ENCODE results near the gene RC3H1. TPM values are rescaled to one million over a fixed set of nuclear protein-coding genes. Genes with fewer than 3 reads are reported as not detected.
"Not testable (repeated sequence)": the region's sequence is repeated elsewhere in the genome, so short reads cannot be mapped to it uniquely, and the experiment has no call there.

Gene RC3H1, protein sequence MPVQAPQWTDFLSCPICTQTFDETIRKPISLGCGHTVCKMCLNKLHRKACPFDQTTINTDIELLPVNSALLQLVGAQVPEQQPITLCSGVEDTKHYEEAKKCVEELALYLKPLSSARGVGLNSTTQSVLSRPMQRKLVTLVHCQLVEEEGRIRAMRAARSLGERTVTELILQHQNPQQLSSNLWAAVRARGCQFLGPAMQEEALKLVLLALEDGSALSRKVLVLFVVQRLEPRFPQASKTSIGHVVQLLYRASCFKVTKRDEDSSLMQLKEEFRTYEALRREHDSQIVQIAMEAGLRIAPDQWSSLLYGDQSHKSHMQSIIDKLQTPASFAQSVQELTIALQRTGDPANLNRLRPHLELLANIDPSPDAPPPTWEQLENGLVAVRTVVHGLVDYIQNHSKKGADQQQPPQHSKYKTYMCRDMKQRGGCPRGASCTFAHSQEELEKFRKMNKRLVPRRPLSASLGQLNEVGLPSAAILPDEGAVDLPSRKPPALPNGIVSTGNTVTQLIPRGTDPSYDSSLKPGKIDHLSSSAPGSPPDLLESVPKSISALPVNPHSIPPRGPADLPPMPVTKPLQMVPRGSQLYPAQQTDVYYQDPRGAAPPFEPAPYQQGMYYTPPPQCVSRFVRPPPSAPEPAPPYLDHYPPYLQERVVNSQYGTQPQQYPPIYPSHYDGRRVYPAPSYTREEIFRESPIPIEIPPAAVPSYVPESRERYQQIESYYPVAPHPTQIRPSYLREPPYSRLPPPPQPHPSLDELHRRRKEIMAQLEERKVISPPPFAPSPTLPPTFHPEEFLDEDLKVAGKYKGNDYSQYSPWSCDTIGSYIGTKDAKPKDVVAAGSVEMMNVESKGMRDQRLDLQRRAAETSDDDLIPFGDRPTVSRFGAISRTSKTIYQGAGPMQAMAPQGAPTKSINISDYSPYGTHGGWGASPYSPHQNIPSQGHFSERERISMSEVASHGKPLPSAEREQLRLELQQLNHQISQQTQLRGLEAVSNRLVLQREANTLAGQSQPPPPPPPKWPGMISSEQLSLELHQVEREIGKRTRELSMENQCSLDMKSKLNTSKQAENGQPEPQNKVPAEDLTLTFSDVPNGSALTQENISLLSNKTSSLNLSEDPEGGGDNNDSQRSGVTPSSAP
- 9.7 TPM for polyA plus RNA-seq (2013, experiment 1 of 2)
- 7.3 TPM for polyA plus RNA-seq (2013, experiment 2 of 2)

DNA sequence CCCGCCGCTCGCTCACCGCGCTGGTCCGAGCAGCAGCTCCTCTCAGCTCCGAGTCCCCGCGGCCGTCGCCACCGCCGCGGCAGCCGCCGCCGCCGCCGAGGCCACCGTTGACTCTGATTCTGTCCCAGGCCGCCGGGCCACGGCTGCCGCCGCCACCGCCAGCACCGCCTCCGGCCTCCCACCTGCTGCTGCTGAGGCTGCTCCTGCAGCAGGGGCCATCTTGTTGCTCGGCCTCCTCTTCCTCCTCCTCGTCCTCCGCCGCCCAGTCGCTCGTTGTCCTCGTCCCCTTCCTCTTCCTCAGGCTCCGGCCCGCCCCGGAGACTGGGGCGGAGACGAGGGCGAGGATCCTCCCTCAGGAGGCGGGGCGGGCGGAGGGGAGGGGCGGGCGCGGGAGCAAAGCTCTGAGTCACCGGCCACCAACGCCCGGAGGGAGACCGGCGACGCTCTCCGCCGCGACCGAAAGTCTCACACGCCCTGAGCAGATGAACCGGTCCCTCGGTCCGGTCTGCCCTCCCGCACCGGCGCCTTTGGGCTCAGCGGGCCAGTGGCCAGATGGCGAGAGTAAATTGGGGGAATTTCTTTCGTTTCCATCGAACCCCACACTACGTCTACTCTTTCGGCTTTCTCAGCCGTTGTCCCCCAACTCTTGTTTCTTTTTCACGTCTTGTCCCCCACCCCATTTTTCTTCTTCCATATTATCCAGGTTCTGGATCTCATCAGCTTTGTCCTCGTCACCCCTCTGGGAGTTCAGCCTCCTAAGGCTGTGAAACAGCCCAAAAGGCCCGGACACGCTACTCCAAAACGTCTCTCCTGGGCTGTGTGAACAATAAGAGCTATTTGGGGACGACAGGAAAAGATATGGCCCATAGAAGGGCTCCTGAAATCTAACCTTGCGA lies at the start of gene RC3H1:
TSS of gene RC3H1 (minus strand) at position 278 of the 896 bp plus-strand sequence. CDS start 29,372 bp downstream, outside the sequence.
- 1% methylated on average over 78 of the region's 78 CpGs for WGBS
- Histone ChIP-seq H3K9ac (ENCODE audit: low read depth, low read length) (peak within 1 kb of the TSS; percentile 95), H3K27ac (ENCODE audit: low read depth, low read length) (peak within 1 kb of the TSS; percentile 76), H3K27me3 (ENCODE audit: insufficient read depth, low read length) (no peaks in the 10 kb centered on the region), H3K4me3 (ENCODE audit: low read length) (peak within 1 kb of the TSS; percentile 84), H3K9me3 (ENCODE audit: insufficient read depth, low read depth, low read length) (no peaks in the 10 kb centered on the region), H3K4me1 (ENCODE audit: insufficient read depth, low read length) (peaks cover 24% of the 10 kb centered on the region), H3K36me3 (ENCODE audit: insufficient read depth, low read length) (peaks cover 5% of the 10 kb centered on the region)

DNA sequence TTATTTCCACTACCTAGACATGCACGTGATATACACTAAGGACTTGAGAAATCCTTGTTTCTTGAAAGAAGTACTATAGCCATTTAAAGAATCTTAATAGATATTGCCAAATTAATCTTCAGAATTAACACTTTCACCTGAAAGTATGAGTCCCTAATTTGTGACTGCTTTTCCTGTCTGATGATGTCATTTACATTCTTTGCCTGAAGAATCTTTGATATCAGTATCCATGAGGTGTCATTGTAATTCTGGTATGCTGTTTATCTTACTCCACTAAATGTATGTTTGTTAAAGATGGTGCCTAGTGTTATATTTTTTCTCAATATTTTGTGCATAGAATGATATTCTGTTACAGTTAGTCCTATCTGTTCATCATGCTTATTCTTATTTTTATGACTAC lies 48.5 kb upstream of the RC3H1 start:
- no peak overlapping the region for H3K9ac ChIP-seq (ENCODE audit: low read depth, low read length)
- H3K36me3 ChIP-seq (ENCODE audit: insufficient read depth, low read length) = no peaks in the 10 kb centered on the region
- no peaks in the 10 kb centered on the region for H3K4me1 ChIP-seq (ENCODE audit: insufficient read depth, low read length)
- no peak overlapping the region for H3K27ac ChIP-seq (ENCODE audit: low read depth, low read length)
- 100% methylated on average over 1 of the region's 1 CpG for WGBS
- no peaks in the 10 kb centered on the region for H3K27me3 ChIP-seq (ENCODE audit: insufficient read depth, low read length)
- no peaks in the 10 kb centered on the region for H3K9me3 ChIP-seq (ENCODE audit: insufficient read depth, low read depth, low read length)
- no peak overlapping the region for H3K4me3 ChIP-seq (ENCODE audit: low read length)

DNA sequence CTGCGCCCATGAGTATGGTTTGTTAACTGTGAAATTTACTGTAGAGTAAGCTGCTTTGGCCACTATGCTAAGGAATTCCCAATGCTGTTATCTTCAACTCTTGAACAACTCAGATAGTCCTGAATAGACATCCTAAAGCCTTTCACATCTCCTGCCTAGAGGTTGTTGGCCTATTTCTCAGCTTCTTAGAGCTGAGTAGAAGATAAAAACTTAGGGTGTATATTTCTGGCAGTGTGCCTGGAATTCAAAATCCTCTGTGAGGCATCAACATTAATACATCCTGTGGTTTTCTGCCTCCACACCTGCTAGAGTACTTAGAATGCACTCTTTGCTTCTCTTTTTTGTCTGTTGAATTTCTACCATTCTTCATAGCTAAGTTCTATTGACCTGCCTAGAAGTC lies 45.8 kb upstream of the RC3H1 start:
- Histone ChIP-seq H3K27ac (ENCODE audit: low read depth, low read length) (no peak overlapping the region), H3K36me3 (ENCODE audit: insufficient read depth, low read length) (no peaks in the 10 kb centered on the region), H3K9ac (ENCODE audit: low read depth, low read length) (no peak overlapping the region), H3K4me3 (ENCODE audit: low read length) (no peak overlapping the region), H3K4me1 (ENCODE audit: insufficient read depth, low read length) (no peaks in the 10 kb centered on the region), H3K27me3 (ENCODE audit: insufficient read depth, low read length) (no peaks in the 10 kb centered on the region), H3K9me3 (ENCODE audit: insufficient read depth, low read depth, low read length) (no peaks in the 10 kb centered on the region)
- 100% methylated on average over 1 of the region's 1 CpG for WGBS

DNA sequence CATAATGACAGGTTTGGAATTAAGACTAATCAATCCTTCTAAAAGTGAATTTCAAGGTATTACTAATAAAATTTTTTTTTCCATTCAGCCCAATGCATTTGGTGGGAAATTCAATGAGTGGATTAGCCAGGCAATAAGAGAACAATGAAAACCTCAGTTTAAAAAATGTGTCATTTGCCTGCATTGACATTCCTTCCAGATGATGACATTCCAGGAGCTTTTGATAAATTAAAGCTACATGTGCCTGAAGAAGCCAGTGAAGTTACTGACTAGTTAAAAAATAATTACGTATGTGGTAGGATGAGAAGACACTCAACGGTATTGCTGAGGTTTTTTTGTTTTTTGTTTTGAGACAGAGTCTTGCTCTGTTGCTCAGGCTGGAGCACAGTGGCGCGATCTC lies 37.9 kb upstream of the RC3H1 start:
- 93% methylated on average over 4 of the region's 4 CpGs for WGBS
- no peaks in the 10 kb centered on the region for H3K9me3 ChIP-seq (ENCODE audit: insufficient read depth, low read depth, low read length)
- no peaks in the 10 kb centered on the region for H3K4me1 ChIP-seq (ENCODE audit: insufficient read depth, low read length)
- H3K27me3 ChIP-seq (ENCODE audit: insufficient read depth, low read length) = no peaks in the 10 kb centered on the region
- no peaks in the 10 kb centered on the region for H3K36me3 ChIP-seq (ENCODE audit: insufficient read depth, low read length)
- no peak overlapping the region for H3K4me3 ChIP-seq (ENCODE audit: low read length)
- no peak overlapping the region for H3K9ac ChIP-seq (ENCODE audit: low read depth, low read length)
- H3K27ac ChIP-seq (ENCODE audit: low read depth, low read length) = no peak overlapping the region

DNA sequence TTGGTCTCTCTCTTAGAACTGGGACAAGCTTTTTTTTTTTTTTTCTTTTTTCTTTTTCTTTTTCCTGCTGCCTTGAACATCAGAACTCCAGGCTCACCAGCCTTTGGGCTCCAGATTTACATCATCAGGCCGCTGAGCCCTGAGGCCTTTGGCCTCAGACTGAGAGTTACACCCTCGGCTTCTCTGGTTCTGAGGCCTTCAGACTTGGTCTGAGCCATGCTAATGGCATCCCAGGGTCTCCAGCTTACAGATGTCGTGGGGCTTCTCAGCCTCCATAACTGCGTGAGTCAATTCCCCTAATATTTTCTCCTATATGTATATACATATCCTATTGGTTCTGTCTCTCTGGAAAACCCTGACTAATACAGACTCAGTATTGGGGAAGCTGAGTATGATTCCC lies 36.5 kb upstream of the RC3H1 start:
- Histone ChIP-seq H3K9me3 (ENCODE audit: insufficient read depth, low read depth, low read length) (no peaks in the 10 kb centered on the region), H3K4me3 (ENCODE audit: low read length) (no peak overlapping the region)
- WGBS = 86% methylated on average over 4 of the region's 4 CpGs

DNA sequence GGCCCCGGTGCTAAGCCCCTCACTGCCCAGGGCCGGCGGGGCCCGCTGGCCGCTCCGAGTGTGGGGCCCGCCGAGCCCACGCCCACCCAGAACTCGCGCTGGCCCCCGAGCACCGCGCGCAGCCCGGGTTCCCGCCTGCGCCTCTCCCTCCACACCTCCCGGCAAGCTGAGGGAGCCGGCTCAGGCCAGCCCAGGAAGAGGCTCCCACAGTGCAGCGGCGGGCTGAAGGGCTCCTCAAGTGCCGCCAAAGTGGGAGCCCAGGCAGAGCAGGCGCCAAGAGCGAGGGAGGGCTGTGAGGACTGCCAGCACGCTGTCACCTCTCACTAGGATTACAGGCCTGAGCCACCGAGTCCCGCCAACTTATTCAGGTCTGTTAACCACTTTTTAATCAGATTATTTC lies 34.5 kb upstream of the RC3H1 start:
- not testable (repeated sequence) for H3K9ac ChIP-seq (ENCODE audit: low read depth, low read length); H3K4me3 ChIP-seq (ENCODE audit: low read length); H3K9me3 ChIP-seq (ENCODE audit: insufficient read depth, low read depth, low read length); H3K27ac ChIP-seq (ENCODE audit: low read depth, low read length); H3K27me3 ChIP-seq (ENCODE audit: insufficient read depth, low read length); H3K36me3 ChIP-seq (ENCODE audit: insufficient read depth, low read length); H3K4me1 ChIP-seq (ENCODE audit: insufficient read depth, low read length)
- WGBS = 96% methylated on average over 28 of the region's 28 CpGs

More for the DNA sequence above, 36.5 kb upstream of the RC3H1 start:
- Histone ChIP-seq H3K36me3 (ENCODE audit: insufficient read depth, low read length) (no peaks in the 10 kb centered on the region), H3K27me3 (ENCODE audit: insufficient read depth, low read length) (no peaks in the 10 kb centered on the region), H3K9ac (ENCODE audit: low read depth, low read length) (no peak overlapping the region), H3K4me1 (ENCODE audit: insufficient read depth, low read length) (no peaks in the 10 kb centered on the region), H3K27ac (ENCODE audit: low read depth, low read length) (no peak overlapping the region)

DNA sequence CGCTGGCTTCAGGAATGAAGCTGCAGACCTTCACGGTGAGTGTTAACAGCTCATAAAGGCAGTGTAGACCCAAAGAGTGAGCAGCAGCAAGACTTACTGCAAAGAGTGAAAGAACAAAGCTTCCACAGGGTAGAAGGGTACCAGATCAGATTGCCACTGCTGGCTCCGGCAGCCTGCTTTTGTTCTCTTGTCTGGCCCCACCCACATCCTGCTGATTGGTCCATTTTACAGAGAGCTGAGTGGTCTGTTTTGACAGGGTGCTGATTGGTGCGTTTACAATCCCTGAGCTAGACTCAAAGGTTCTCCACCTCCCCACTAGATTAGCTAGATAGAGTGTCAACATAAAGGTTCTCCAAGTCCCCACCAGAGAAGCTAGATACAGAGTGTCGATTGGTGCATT lies 33.6 kb upstream of the RC3H1 start:
- not testable (repeated sequence) for H3K9me3 ChIP-seq (ENCODE audit: insufficient read depth, low read depth, low read length); H3K36me3 ChIP-seq (ENCODE audit: insufficient read depth, low read length); H3K27me3 ChIP-seq (ENCODE audit: insufficient read depth, low read length); H3K9ac ChIP-seq (ENCODE audit: low read depth, low read length); H3K4me1 ChIP-seq (ENCODE audit: insufficient read depth, low read length); H3K4me3 ChIP-seq (ENCODE audit: low read length); H3K27ac ChIP-seq (ENCODE audit: low read depth, low read length)
- WGBS = 97% methylated on average over 5 of the region's 5 CpGs

DNA sequence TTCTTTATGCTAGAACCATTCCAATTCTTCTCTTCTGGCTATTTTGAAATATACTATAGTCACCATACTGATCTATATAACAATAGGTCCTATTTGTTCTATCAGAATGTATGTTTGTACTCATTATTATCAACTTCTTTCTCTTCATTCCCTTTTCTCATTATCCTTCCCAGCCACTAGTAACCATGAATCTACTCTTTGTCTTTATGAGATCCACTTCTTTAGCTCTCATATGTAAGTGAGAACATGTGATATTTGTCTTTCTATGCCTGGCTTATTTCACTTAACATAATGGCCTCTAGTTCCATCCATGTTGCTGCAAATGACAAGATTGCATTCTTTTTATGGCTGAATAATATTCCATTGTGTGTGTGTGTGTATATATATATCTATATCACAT lies 31.7 kb upstream of the RC3H1 start:
- H3K36me3 ChIP-seq (ENCODE audit: insufficient read depth, low read length) = no peaks in the 10 kb centered on the region
- no peak overlapping the region for H3K4me3 ChIP-seq (ENCODE audit: low read length)
- 0 out of 2 replicates have a peak, but pooled peaks cover 3% of the 10 kb centered on the region for H3K9me3 ChIP-seq (ENCODE audit: insufficient read depth, low read depth, low read length)
- no peaks in the 10 kb centered on the region for H3K4me1 ChIP-seq (ENCODE audit: insufficient read depth, low read length)
- no peak overlapping the region for H3K9ac ChIP-seq (ENCODE audit: low read depth, low read length)
- H3K27me3 ChIP-seq (ENCODE audit: insufficient read depth, low read length) = no peaks in the 10 kb centered on the region
- H3K27ac ChIP-seq (ENCODE audit: low read depth, low read length) = no peak overlapping the region

DNA sequence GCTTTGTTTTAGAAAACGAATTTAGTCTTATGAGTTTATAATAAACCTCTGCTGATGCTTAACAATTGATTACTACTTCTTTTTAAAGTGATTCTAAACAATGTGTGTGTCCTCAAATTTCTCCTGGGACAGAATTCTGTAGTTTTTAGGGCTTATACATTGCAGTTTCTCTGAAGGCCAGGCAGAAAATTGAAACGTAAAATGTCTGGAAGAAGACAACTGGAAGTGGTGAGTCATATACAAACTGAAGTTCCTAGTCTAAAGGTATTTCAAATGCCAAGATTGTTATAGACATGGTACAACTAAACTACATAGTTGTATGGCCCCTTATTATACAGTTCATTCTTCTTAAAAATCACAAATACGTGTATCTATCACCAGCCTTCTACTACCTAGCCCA lies 30.5 kb upstream of the RC3H1 start:
- Histone ChIP-seq H3K4me3 (ENCODE audit: low read length) (no peak overlapping the region), H3K27ac (ENCODE audit: low read depth, low read length) (no peak overlapping the region), H3K36me3 (ENCODE audit: insufficient read depth, low read length) (no peaks in the 10 kb centered on the region), H3K9me3 (ENCODE audit: insufficient read depth, low read depth, low read length) (0 out of 2 replicates have a peak, but pooled peaks cover 3% of the 10 kb centered on the region), H3K9ac (ENCODE audit: low read depth, low read length) (no peak overlapping the region), H3K27me3 (ENCODE audit: insufficient read depth, low read length) (no peaks in the 10 kb centered on the region), H3K4me1 (ENCODE audit: insufficient read depth, low read length) (no peaks in the 10 kb centered on the region)
- WGBS = 94% methylated on average over 2 of the region's 3 CpGs

DNA sequence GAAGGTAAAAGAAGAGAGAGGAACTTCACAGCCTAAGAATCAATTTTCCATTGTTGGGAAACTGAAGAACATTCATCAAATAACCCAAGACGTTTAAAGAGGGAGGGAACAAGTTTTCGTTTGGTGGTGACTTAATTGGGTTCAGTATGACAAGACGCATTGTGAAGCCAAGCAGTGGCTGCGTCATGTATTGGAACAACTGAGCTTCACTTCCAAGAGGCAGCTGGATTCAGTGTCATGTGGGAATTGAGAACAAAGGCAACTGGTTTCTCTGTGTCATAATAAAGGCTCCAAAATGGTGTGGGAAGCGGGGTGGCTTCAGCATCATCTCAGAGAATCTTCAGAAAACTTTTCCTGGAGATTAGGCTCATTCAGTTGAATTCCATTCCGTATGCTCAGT lies 29.8 kb upstream of the RC3H1 start:
- Histone ChIP-seq H3K27me3 (ENCODE audit: insufficient read depth, low read length) (no peaks in the 10 kb centered on the region), H3K9me3 (ENCODE audit: insufficient read depth, low read depth, low read length) (0 out of 2 replicates have a peak, but pooled peaks cover 3% of the 10 kb centered on the region), H3K36me3 (ENCODE audit: insufficient read depth, low read length) (no peaks in the 10 kb centered on the region), H3K4me1 (ENCODE audit: insufficient read depth, low read length) (no peaks in the 10 kb centered on the region), H3K27ac (ENCODE audit: low read depth, low read length) (no peak overlapping the region), H3K9ac (ENCODE audit: low read depth, low read length) (no peak overlapping the region), H3K4me3 (ENCODE audit: low read length) (no peak overlapping the region)
- 92% methylated on average over 6 of the region's 6 CpGs for WGBS
